Measurements from ENCODE around the gene TNNC1. TPM values are rescaled to one million over a fixed set of nuclear protein-coding genes. Genes with fewer than 3 reads are reported as not detected.

Gene TNNC1
- total RNA-seq, 1 experiment from 2014 or later: 5.6 TPM

DNA sequence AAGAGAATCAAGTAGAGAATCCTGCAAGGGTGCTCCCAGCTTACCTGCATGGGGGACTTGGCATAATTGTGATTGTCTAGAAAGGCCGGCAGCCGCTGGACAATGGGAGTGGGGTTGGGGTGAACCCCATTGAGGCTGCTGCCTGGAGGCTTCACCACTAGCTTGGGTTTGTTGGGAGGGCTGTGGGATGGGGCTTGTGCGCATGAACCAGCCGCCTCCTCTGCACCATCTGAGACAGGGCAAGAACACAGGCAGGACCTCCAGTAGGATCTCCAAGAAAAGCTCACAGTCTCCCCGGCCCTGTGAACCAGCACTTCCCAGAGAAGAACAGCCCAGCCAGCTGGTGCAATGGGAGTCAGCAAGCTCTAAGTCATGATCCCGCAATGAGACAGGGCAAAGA lies 48.8 kb downstream of the TNNC1 start:
- no peaks in the 10 kb centered on the region for H4K20me1 ChIP-seq (ENCODE audit: control insufficient read depth, insufficient read depth, insufficient read length)
- H2BK5ac ChIP-seq (ENCODE audit: insufficient read length, low read length): no peak overlapping the region
- no peak overlapping the region for H2AFZ ChIP-seq (ENCODE audit: low read length)
- WGBS (ENCODE audit: extremely low coverage, insufficient read length, low lambda C conversion rate): no CpG with 5 or more reads among the region's 6 CpGs
- H3K4me3 Mint-ChIP-seq: no peak overlapping the region
- no peak overlapping the region for H4K8ac ChIP-seq (replicated peaks; ENCODE audit: insufficient read length, low read depth, low read length)
- no peak overlapping the region for H3K14ac ChIP-seq (ENCODE audit: insufficient read depth, low read length)
- no peak overlapping the region for H3K18ac ChIP-seq (ENCODE audit: insufficient read length, low read depth, low read length)
- no peaks in the 10 kb centered on the region for H3K27me3 Mint-ChIP-seq (ENCODE audit: low read depth)
- H3K27me3 ChIP-seq (ENCODE audit: insufficient read depth, low read length): no peaks in the 10 kb centered on the region
- H3K4ac ChIP-seq (ENCODE audit: low read depth, low read length): no peak overlapping the region
- H4K91ac ChIP-seq (ENCODE audit: insufficient read length, low read depth, low read length): no peak overlapping the region
- no peak overlapping the region for H4K5ac ChIP-seq (ENCODE audit: insufficient read length, low read depth, low read length)
- H3K79me2 ChIP-seq (ENCODE audit: insufficient read depth, low read length): peaks cover 3% of the 10 kb centered on the region; the same call in 1 of the 2 replicates
- no peaks in the 10 kb centered on the region for H3K4me1 ChIP-seq (ENCODE audit: insufficient read depth, low read length)
- no peaks in the 10 kb centered on the region for H3K9me3 Mint-ChIP-seq
- H3K9me3 ChIP-seq (ENCODE audit: control insufficient read depth, low read depth, low read length): no peaks in the 10 kb centered on the region
- no peak for DNase-seq
- H2BK120ac ChIP-seq (ENCODE audit: low read depth, low read length, poor library complexity, severe bottlenecking): no peak overlapping the region
- H2BK15ac ChIP-seq (ENCODE audit: low read depth, low read length): no peak overlapping the region
- peaks cover 38 to 77% (median 71%) of the 10 kb centered on the region in 3 experiments for H3K36me3 Mint-ChIP-seq (ENCODE audit: insufficient read depth in 1 of 3, low read depth in 3 of 3)
- TF ChIP-seq, protein P1, sequence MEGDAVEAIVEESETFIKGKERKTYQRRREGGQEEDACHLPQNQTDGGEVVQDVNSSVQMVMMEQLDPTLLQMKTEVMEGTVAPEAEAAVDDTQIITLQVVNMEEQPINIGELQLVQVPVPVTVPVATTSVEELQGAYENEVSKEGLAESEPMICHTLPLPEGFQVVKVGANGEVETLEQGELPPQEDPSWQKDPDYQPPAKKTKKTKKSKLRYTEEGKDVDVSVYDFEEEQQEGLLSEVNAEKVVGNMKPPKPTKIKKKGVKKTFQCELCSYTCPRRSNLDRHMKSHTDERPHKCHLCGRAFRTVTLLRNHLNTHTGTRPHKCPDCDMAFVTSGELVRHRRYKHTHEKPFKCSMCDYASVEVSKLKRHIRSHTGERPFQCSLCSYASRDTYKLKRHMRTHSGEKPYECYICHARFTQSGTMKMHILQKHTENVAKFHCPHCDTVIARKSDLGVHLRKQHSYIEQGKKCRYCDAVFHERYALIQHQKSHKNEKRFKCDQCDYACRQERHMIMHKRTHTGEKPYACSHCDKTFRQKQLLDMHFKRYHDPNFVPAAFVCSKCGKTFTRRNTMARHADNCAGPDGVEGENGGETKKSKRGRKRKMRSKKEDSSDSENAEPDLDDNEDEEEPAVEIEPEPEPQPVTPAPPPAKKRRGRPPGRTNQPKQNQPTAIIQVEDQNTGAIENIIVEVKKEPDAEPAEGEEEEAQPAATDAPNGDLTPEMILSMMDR (conservative IDR thresholded peaks at IDR 0.05): no peak
- H3K27ac ChIP-seq (ENCODE audit: insufficient read length, low read depth, low read length): no peak overlapping the region
- peaks cover 6% of the 10 kb centered on the region for H3K23me2 ChIP-seq (ENCODE audit: insufficient read length, low read depth, low read length, poor library complexity, severe bottlenecking)
- no peak overlapping the region for H2BK20ac ChIP-seq (ENCODE audit: low read depth, low read length, poor library complexity, severe bottlenecking)
- peaks cover 8 to 9% of the 10 kb centered on the region in 2 experiments for H3K4me1 Mint-ChIP-seq
- H3K23ac ChIP-seq (ENCODE audit: insufficient read length, low read depth, low read length): no peak overlapping the region
- no peak overlapping the region for H3K56ac ChIP-seq (ENCODE audit: insufficient read length, low read depth, low read length)
- no peak overlapping the region for H2AK5ac ChIP-seq (ENCODE audit: insufficient read length, low read length)
- no peak overlapping the region for H3K27ac Mint-ChIP-seq
- H3K79me1 ChIP-seq (ENCODE audit: insufficient read depth, low read depth, low read length, poor library complexity, severe bottlenecking): peaks cover 4% of the 10 kb centered on the region
- H2BK12ac ChIP-seq (ENCODE audit: insufficient read length, low read depth, low read length): no peak overlapping the region
- H3K4me2 ChIP-seq (ENCODE audit: insufficient read depth, insufficient read length, low read length): no peak overlapping the region
- H3T11ph ChIP-seq (ENCODE audit: low read length): no peak overlapping the region
- H3K9ac ChIP-seq (ENCODE audit: extremely low read depth, insufficient read length, low read length): no peak overlapping the region
